ENCODE data around the gene TBX6. TPM values are rescaled to one million over a fixed set of nuclear protein-coding genes. Genes with fewer than 3 reads are reported as not detected.
A peak's percentile ranks its signal among the peaks of the same experiment; 100 is the strongest.

The TBX6 gene
- total RNA-seq, 2 donors from 2014 or later = 0.43 TPM; not detected in 1

DNA sequence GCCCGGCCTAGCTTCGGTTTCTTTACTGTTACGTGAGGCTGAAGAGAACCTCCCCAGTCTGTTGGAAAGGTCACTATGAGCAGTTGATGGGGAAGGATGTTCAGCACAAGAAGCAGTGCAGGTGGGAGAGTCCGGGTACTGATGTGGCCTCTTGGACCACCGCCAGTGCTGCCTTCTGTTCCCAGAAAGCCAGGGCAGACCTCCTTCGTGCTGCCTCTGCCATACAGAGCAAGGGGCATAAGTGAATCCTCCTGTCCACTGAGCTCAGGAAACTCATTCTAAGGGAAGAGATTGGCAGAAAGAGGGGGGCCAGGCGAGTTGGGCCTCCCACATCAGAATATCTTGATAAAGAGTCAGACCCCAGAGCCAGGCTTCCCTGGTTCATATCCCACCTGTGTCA, 12.2 kb downstream of the TBX6 start:
- Histone ChIP-seq H3K27ac (no peak overlapping the region), H3K27me3 (no peaks in the 10 kb centered on the region), H3K9me3 (no peaks in the 10 kb centered on the region), H3K36me3 (peaks cover 52% of the 10 kb centered on the region), H3K4me1 (peaks cover 0 to 36% of the 10 kb centered on the region in 2 donors), H3K4me3 (no peak overlapping the region)
- TF ChIP-seq, protein P1, sequence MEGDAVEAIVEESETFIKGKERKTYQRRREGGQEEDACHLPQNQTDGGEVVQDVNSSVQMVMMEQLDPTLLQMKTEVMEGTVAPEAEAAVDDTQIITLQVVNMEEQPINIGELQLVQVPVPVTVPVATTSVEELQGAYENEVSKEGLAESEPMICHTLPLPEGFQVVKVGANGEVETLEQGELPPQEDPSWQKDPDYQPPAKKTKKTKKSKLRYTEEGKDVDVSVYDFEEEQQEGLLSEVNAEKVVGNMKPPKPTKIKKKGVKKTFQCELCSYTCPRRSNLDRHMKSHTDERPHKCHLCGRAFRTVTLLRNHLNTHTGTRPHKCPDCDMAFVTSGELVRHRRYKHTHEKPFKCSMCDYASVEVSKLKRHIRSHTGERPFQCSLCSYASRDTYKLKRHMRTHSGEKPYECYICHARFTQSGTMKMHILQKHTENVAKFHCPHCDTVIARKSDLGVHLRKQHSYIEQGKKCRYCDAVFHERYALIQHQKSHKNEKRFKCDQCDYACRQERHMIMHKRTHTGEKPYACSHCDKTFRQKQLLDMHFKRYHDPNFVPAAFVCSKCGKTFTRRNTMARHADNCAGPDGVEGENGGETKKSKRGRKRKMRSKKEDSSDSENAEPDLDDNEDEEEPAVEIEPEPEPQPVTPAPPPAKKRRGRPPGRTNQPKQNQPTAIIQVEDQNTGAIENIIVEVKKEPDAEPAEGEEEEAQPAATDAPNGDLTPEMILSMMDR (IDR thresholded peaks at IDR 0.05) = no peak
- DNase-seq (ENCODE audit: low spot score) = no peak

DNA sequence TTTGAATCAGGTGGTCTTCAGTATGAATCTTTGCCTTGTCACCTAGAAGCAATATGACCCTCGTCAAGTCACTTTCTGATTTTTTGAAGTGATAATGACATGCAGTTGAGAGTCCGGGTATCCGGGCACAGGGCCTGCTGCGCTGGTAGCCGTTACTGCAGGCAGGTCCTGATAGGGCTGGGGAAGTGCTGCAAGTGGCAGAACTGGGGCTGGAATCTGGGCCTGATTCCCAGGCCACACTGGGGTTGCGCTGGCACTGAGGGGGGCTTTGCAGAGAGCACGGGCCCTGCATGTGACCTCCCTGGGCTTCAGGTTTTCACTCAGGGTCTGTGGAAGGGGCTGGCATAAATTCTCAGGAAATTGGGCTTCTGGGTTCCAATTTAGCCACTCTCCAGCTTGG, 13.0 kb downstream of the TBX6 start:
- no peaks in the 10 kb centered on the region for H3K9me3 ChIP-seq
- no peaks in the 10 kb centered on the region for H3K27me3 ChIP-seq
- no peak overlapping the region for H3K4me3 ChIP-seq
- H3K4me1 ChIP-seq = peaks cover 0 to 36% of the 10 kb centered on the region in 2 donors
- H3K27ac ChIP-seq = no peak overlapping the region
- no peak for DNase-seq (ENCODE audit: low spot score)
- TF ChIP-seq, protein P1 (IDR thresholded peaks at IDR 0.05) = no peak
- H3K36me3 ChIP-seq = peaks cover 44% of the 10 kb centered on the region

DNA sequence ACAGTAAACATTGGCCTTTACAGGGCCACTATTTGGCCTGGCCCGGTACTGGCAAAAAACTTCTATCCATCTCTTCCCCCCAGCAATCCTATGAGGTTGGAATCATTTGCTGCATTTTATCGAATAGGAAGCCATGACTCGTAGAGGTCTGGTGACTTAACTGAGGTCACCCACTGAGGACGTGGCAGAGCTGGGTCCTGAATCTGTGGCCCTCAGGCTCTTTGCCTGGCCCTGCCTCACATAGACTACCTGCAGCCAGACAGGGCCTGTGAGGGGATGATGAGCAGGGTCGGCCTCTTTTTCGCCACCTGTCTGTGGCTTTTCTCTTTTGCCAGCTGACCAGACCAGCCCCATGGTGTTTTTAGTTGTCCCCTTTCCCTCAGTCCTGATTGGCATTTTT, 14.1 kb downstream of the TBX6 start:
- Histone ChIP-seq H3K27ac (no peak overlapping the region), H3K4me3 (no peak overlapping the region), H3K36me3 (peaks cover 39% of the 10 kb centered on the region), H3K9me3 (no peaks in the 10 kb centered on the region), H3K27me3 (no peaks in the 10 kb centered on the region), H3K4me1 (peaks cover 0 to 36% of the 10 kb centered on the region in 2 donors)
- TF ChIP-seq, protein P1 (IDR thresholded peaks at IDR 0.05) = no peak
- DNase-seq (ENCODE audit: low spot score) = no peak

DNA sequence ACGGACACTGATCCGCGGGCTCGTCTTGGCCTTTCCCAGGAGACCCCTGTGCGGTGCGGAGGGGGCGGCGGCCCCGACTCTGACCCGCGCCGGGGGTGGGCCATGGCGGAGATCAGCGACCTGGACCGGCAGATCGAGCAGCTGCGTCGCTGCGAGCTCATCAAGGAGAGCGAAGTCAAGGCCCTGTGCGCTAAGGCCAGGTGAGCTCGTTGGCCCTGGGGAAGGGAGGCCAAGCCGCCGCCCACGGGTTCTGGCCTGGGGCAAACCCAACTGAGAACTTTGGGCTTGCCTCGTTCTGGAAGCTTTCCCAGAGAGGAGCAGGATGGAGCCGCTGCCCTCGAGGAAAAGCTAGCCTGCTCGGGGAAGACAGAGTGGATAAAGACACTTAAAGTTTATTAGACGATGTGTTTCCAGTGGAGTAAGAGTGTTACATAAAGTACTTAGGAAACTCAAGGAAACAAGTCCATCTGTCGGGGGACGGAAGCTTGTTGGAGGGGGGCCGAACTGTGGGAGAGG, 15.4 kb downstream of the TBX6 start:
- Histone ChIP-seq H3K9me3 (no peaks in the 10 kb centered on the region), H3K27ac (peak overlapping the region; percentile 92 to 93), H3K36me3 (peaks cover 40% of the 10 kb centered on the region), H3K4me3 (peak overlapping the region; percentile 96 to 97), H3K4me1 (peaks cover 0 to 36% of the 10 kb centered on the region in 2 donors), H3K27me3 (no peaks in the 10 kb centered on the region)
- no peak for DNase-seq (ENCODE audit: low spot score)
- TF ChIP-seq, protein P1 (IDR thresholded peaks at IDR 0.05) = no peak

DNA sequence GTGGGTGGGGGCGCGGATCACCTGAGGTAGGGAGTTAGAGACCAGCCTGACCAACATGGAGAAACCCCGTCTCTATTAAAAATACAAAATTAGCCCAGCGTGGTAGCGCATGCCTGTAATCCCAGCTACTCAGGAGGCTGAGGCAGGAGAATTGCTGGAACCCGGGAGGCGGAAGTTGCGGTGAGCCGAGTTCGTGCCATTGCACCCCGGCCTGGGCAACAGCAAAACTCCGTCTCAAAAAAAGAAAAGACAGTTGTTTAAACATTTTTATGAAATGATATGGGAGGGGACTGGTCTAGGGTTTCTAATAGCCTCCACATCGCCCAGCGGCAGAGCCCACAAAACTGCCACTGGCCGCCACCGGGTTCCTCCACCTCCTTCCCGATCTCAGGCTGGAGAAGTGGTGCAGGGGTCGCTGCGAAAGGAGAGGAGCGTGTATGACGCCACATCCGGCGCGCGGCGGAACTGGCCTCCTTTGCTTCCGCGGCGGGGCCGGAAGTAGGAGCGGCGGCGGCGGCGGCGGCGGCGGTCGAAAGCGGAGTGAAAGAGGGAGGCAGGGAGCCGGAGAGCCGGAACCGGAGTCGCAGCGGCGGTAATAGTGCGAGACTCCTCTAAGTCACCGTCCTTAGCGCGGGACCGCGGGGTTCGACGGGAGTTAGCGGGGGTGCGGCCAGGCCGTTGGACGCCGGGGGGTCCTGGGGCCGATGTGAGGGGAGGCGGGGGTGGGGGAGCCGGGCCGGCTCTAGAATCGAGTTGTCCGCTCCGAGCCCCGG, 16.0 kb downstream of the TBX6 start, which contains the start of gene PPP4C:
Gene PPP4C (plus strand): TSS at position 492 of the 773 bp plus-strand sequence. CDS start 384 bp downstream, outside the sequence.
- Histone ChIP-seq H3K27ac (peak within 1 kb of the TSS; percentile 92 to 93), H3K4me3 (peak within 1 kb of the TSS; percentile 96 to 97), H3K36me3 (peaks cover 40% of the 10 kb centered on the region), H3K9me3 (no peaks in the 10 kb centered on the region), H3K27me3 (no peaks in the 10 kb centered on the region), H3K4me1 (peaks cover 0 to 43% of the 10 kb centered on the region in 2 donors)
- TF ChIP-seq, protein P1 (IDR thresholded peaks at IDR 0.05) = peak in 1 of 2 donors; percentile 4
- peak; percentile 92 for DNase-seq (ENCODE audit: low spot score)
